Type B pancreatic cell (in vitro differentiated cells): Measurements from ENCODE around the gene ARAP3. TPM values are rescaled to one million over a fixed set of nuclear protein-coding genes. Genes with fewer than 3 reads are reported as not detected.

ENCODE experiments used
- DNase-seq: peaks from one replicate; pipeline ENCODE4 v3.0.0; 2021; ENCODE audit warnings: mixed read lengths; ENCODE audit not compliant: unreplicated experiment; ENCODE audit errors: extremely low spot score
- H3K27ac Mint-ChIP-seq: 2 replicates; pipeline ENCODE4 v1.8.0; 2021; ENCODE audit warnings: mild to moderate bottlenecking, mixed read lengths
- H3K27me3 Mint-ChIP-seq: 2 replicates; pipeline ENCODE4 v1.8.0; 2021; ENCODE audit warnings: mixed read lengths
- H3K36me3 Mint-ChIP-seq: 2 replicates; pipeline ENCODE4 v1.8.0; 2021; ENCODE audit warnings: mixed read lengths
- H3K4me1 Mint-ChIP-seq: one replicate; pipeline ENCODE4 v1.8.0; 2021; ENCODE audit warnings: mixed read lengths; ENCODE audit not compliant: unreplicated experiment
- H3K4me3 Mint-ChIP-seq: 2 replicates; pipeline ENCODE4 v1.8.0; 2021; ENCODE audit warnings: mild to moderate bottlenecking, mixed read lengths
- H3K9me3 Mint-ChIP-seq: 2 replicates; pipeline ENCODE4 v1.8.0; 2021; ENCODE audit warnings: mixed read lengths
- CTCF ChIP-seq: fragments of 200-600 bp; sonication (generic); conservative IDR thresholded peaks from 2 replicates; pipeline ENCODE4 v1.5.0; 2021; ENCODE audit warnings: antibody characterized with exemption, mild to moderate bottlenecking
- total RNA-seq: library from RNA; stranded (reverse); gene quantifications from 2 replicates; pipeline ENCODE4 v1.2.1, GENCODE V29; 2021; ENCODE audit warnings: low replicate concordance

ARAP3 gene
- total RNA-seq, 1 donor from 2014 or later, result 8.4 TPM

GRCh38 chr5:141609044-141609443 lies 73.0 kb downstream of the ARAP3 start:
- Mint-ChIP-seq H3K4me1 (peaks cover 21% of the 10 kb centered on the region), H3K27ac (no peak overlapping the region), H3K9me3 (no peaks in the 10 kb centered on the region), H3K4me3 (no peak overlapping the region), H3K27me3 (no peaks in the 10 kb centered on the region), H3K36me3 (peaks cover 11% of the 10 kb centered on the region)
- DNase-seq, result no peak
- TF ChIP-seq CTCF, result no peak

GRCh38 chr5:141608557-141608956 lies 73.5 kb downstream of the ARAP3 start:
- no peaks in the 10 kb centered on the region for H3K27me3 Mint-ChIP-seq
- TF ChIP-seq CTCF, result no peak
- H3K36me3 Mint-ChIP-seq, result peaks cover 11% of the 10 kb centered on the region
- H3K9me3 Mint-ChIP-seq, result no peaks in the 10 kb centered on the region
- no peak for DNase-seq
- peaks cover 21% of the 10 kb centered on the region for H3K4me1 Mint-ChIP-seq
- peak overlapping the region; percentile 87 for H3K27ac Mint-ChIP-seq
- H3K4me3 Mint-ChIP-seq, result no peak overlapping the region

GRCh38 chr5:141608046-141608445 lies 74.0 kb downstream of the ARAP3 start:
- no peaks in the 10 kb centered on the region for H3K9me3 Mint-ChIP-seq
- no peak overlapping the region for H3K4me3 Mint-ChIP-seq
- no peaks in the 10 kb centered on the region for H3K27me3 Mint-ChIP-seq
- peaks cover 17% of the 10 kb centered on the region for H3K4me1 Mint-ChIP-seq
- no peak for TF ChIP-seq CTCF
- no peak for DNase-seq
- peaks cover 11% of the 10 kb centered on the region for H3K36me3 Mint-ChIP-seq
- peak overlapping the region; percentile 87 for H3K27ac Mint-ChIP-seq

DNA sequence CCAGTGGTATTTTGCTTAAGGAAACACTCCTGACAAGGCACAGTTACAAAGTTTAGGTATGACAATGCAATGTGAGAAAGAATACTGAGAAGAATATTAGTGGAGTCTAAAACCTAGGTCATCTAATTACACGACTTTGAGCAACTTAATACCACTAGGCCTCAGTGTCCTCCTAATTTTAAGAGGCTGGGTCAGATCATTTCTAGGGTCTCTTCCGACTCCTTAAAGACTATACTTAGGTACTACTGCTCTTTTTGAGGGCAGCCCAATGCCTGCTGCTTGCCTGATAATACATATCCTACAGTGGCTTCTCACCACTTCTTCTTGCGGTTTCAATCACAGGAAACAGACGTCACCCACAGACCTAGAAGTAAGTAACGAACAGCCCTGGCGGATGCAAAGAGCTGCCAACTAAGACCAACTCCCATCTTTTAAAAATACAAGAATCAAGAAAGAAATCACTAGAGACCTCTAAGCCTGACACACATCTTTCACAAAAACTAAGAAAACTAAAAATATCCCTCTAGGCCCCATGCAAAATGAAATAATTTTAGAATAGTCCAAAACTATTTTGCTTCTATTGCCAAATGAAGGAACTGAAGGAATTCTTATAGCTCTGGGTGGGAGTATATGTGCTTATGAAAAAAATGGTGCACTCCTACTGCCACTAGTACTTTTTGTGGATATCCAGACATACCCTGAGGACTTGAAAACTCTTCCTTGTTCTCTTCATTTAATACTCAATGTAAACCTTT lies 76.3 kb downstream of the ARAP3 start:
- H3K4me3 Mint-ChIP-seq, result no peak overlapping the region

GRCh38 chr5:141603923-141604717 lies 77.9 kb downstream of the ARAP3 start:
- H3K9me3 Mint-ChIP-seq, result no peaks in the 10 kb centered on the region
- H3K27me3 Mint-ChIP-seq, result no peaks in the 10 kb centered on the region
- peaks cover 9% of the 10 kb centered on the region for H3K36me3 Mint-ChIP-seq
- no peak for TF ChIP-seq CTCF
- peak overlapping the region; percentile 97 for H3K27ac Mint-ChIP-seq
- H3K4me3 Mint-ChIP-seq, result peak overlapping the region; percentile 32
- H3K4me1 Mint-ChIP-seq, result peaks cover 11% of the 10 kb centered on the region
- no peak for DNase-seq

More for the DNA sequence above, 76.3 kb downstream of the ARAP3 start:
- no peak for TF ChIP-seq CTCF
- peaks cover 11% of the 10 kb centered on the region for H3K4me1 Mint-ChIP-seq
- peaks cover 6% of the 10 kb centered on the region for H3K36me3 Mint-ChIP-seq
- peak overlapping the region; percentile 65 for H3K27ac Mint-ChIP-seq
- no peaks in the 10 kb centered on the region for H3K27me3 Mint-ChIP-seq
- H3K9me3 Mint-ChIP-seq, result no peaks in the 10 kb centered on the region
- no peak for DNase-seq

Other genes starting within 250 kb of the ARAP3 start
- 11.0 and 60.3 TPM in 2 replicates for gene PCDHGC3, start 206.3 kb downstream of the ARAP3 start, total RNA-seq
- 0.38 and 4.0 TPM in 2 replicates for gene PCDHGC4, start 197.2 kb downstream of the ARAP3 start, total RNA-seq
- gene PCDHGC5, start 193.1 kb downstream of the ARAP3 start, total RNA-seq, result 0.45 and 1.9 TPM in 2 replicates
- gene DIAPH1, start 63.2 kb downstream of the ARAP3 start, total RNA-seq, result 79.6 and 103 TPM in 2 replicates
- gene HDAC3, start 45.4 kb downstream of the ARAP3 start, total RNA-seq, result 65.8 and 87.8 TPM in 2 replicates
- 6.9 and 8.1 TPM in 2 replicates for gene RELL2, start 45.2 kb downstream of the ARAP3 start, total RNA-seq
- 28.5 and 29.4 TPM in 2 replicates for gene FCHSD1, start 30.8 kb downstream of the ARAP3 start, total RNA-seq
- 22.8 and 41.7 TPM in 2 replicates for gene PCDH1, start 196.2 kb upstream of the ARAP3 start, total RNA-seq
- 45.7 and 67.9 TPM in 2 replicates for gene DELE1, start 241.6 kb upstream of the ARAP3 start, total RNA-seq